HG03108 (cell line): ENCODE measurements around the gene ZFP64.
"Not testable (repeated sequence)": the region's sequence is repeated elsewhere in the genome, so short reads cannot be mapped to it uniquely, and the experiment has no call there.

ENCODE experiments used
- ATAC-seq: cut with Tn5 transposase; IDR thresholded peaks from one replicate; pipeline ENCODE4 v1.9.1; 2021; ENCODE audit warnings: moderate library complexity; ENCODE audit not compliant: unreplicated experiment

The ZFP64 gene

GRCh38 chr20:52204136-52204535 lies 12.6 kb upstream of the ZFP64 start:
- ATAC-seq, result no peak

- no peak for ATAC-seq
Measured at GRCh38 chr20:52201395-52201794, 9.8 kb upstream of the ZFP64 start.

- no peak for ATAC-seq
Measured at GRCh38 chr20:52200870-52201269, 9.3 kb upstream of the ZFP64 start.

- no peak for ATAC-seq
Measured at GRCh38 chr20:52196845-52197244, 5.3 kb upstream of the ZFP64 start.

- no peak for ATAC-seq
Measured at GRCh38 chr20:52193886-52194545, 2.4 kb upstream of the ZFP64 start.

- ATAC-seq, result no peak
Measured at GRCh38 chr20:52193133-52193532, 1.6 kb upstream of the ZFP64 start.

GRCh38 chr20:52192719-52193007 lies 1.1 kb upstream of the ZFP64 start:
- not testable (repeated sequence) for ATAC-seq

- ATAC-seq, result peak; percentile 50
Measured at GRCh38 chr20:52191916-52192718, 538 bp upstream of the ZFP64 start.

GRCh38 chr20:52190437-52191131 lies 995 bp downstream of the ZFP64 start:
- peak; percentile 38 for ATAC-seq

GRCh38 chr20:52181766-52182165 lies 9.8 kb downstream of the ZFP64 start:
- ATAC-seq, result no peak

GRCh38 chr20:52180180-52180840 lies 11.3 kb downstream of the ZFP64 start:
- ATAC-seq, result no peak

- ATAC-seq, result peak; percentile 89
Measured at GRCh38 chr20:52179331-52180179, 12.0 kb downstream of the ZFP64 start.

GRCh38 chr20:52178691-52179090 lies 12.9 kb downstream of the ZFP64 start:
- no peak for ATAC-seq

- ATAC-seq, result no peak
Measured at GRCh38 chr20:52175840-52176239, 15.7 kb downstream of the ZFP64 start.

GRCh38 chr20:52172392-52173047 lies 19.1 kb downstream of the ZFP64 start:
- ATAC-seq, result peak; percentile 80

- no peak for ATAC-seq
Measured at GRCh38 chr20:52171025-52171424, 20.6 kb downstream of the ZFP64 start.

GRCh38 chr20:52168116-52168515 lies 23.5 kb downstream of the ZFP64 start:
- ATAC-seq, result no peak

- ATAC-seq, result no peak
Measured at GRCh38 chr20:52167232-52167840, 24.2 kb downstream of the ZFP64 start.

GRCh38 chr20:52166150-52166549 lies 25.4 kb downstream of the ZFP64 start:
- no peak for ATAC-seq
